HepG2 (cell line): ENCODE data around the gene GAREM2.

Experiments
- EP300 ChIP-seq, 3 experiments: sonication (generic) in 1 of 3; formaldehyde crosslinking in 1 of 3; IDR thresholded peaks; 2 replicates each; pipeline versions ENCODE4 v1.5.1 to v1.6.1; 2011 to 2020; ENCODE audit warnings: low read depth in 2 of 3, low read length in 2 of 3, borderline replicate concordance in 1 of 3, improper control_type of control experiment in 1 of 3, mild to moderate bottlenecking in 1 of 3, missing genetic modification reagents in 1 of 3, moderate library complexity in 1 of 3
- MEF2D ChIP-seq: sonication (generic); formaldehyde crosslinking; IDR thresholded peaks from 2 replicates; pipeline ENCODE4 v1.5.1; 2020; ENCODE audit warnings: mild to moderate bottlenecking, missing genetic modification reagents
- PITX1 ChIP-seq: sonication (generic); formaldehyde crosslinking; IDR thresholded peaks from 2 replicates; pipeline ENCODE4 v1.5.1; 2020; ENCODE audit warnings: mild to moderate bottlenecking, missing genetic modification reagents
- RAD21 ChIP-seq: fragments of 450-650 bp; formaldehyde crosslinking; IDR thresholded peaks from 2 replicates; pipeline ENCODE4 v1.5.0; 2020; ENCODE audit warnings: mild to moderate bottlenecking
- ZC3H13 ChIP-seq: sonication (generic); formaldehyde crosslinking; IDR thresholded peaks from 2 replicates; pipeline ENCODE4 v1.8.1; 2023; ENCODE audit warnings: mild to moderate bottlenecking, missing genetic modification reagents, moderate library complexity
- TF ChIP-seq, protein P1 (sequence below): sonication (generic); formaldehyde crosslinking; IDR thresholded peaks from 2 replicates; pipeline ENCODE4 v1.8.1; 2022; ENCODE audit warnings: low read depth, mild to moderate bottlenecking, missing genetic modification reagents
- TF ChIP-seq, protein P2 (sequence below): sonication (generic); formaldehyde crosslinking; IDR thresholded peaks from 2 replicates; pipeline ENCODE4 v1.4.0; 2020; ENCODE audit warnings: mild to moderate bottlenecking, missing genetic modification reagents
- TF ChIP-seq, protein P3 (sequence below): sonication (generic); formaldehyde crosslinking; IDR thresholded peaks from 2 replicates; pipeline ENCODE4 v1.9.0; 2021; ENCODE audit warnings: missing genetic modification reagents, borderline replicate concordance

DNA sequence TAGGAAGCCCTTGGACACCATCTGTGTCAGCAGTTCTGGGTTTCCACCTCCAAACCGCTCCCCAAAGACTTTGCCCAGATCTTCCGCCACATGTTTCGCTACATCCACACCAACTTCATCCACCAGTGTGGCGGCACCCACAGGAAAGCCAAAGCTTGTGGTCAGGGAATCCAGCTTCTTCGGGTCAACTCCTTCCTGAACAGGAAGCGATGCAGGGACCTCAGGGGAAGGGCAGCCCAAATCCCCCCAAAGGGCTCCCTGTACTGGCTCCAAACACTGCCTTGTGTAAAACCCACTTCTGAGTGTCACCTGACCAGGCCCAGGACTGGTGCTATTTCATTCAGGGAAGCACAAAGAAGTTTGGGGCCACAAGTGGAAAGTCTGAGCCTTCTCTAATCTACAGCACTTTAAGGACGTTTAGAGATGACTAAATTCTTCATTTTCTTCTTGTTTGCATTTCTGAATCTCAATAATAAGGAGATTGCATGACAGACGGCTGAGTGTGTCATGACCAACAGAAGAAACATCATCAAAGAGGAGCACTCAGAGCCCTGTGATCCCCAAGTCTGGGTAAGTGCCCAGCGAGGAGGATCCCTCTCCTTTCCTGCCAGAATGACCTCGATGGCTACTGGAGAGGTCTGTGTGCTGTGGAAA, 20.8 kb downstream of the GAREM2 start:
- TF ChIP-seq, protein P1, sequence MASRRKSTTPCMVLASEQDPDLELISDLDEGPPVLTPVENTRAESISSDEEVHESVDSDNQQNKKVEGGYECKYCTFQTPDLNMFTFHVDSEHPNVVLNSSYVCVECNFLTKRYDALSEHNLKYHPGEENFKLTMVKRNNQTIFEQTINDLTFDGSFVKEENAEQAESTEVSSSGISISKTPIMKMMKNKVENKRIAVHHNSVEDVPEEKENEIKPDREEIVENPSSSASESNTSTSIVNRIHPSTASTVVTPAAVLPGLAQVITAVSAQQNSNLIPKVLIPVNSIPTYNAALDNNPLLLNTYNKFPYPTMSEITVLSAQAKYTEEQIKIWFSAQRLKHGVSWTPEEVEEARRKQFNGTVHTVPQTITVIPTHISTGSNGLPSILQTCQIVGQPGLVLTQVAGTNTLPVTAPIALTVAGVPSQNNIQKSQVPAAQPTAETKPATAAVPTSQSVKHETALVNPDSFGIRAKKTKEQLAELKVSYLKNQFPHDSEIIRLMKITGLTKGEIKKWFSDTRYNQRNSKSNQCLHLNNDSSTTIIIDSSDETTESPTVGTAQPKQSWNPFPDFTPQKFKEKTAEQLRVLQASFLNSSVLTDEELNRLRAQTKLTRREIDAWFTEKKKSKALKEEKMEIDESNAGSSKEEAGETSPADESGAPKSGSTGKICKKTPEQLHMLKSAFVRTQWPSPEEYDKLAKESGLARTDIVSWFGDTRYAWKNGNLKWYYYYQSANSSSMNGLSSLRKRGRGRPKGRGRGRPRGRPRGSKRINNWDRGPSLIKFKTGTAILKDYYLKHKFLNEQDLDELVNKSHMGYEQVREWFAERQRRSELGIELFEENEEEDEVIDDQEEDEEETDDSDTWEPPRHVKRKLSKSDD (CRISPR knock-in tag): no peak
- no peak for TF ChIP-seq RAD21
- no peak for TF ChIP-seq EP300 (IDR thresholded peaks at IDR 0.05; ENCODE audit: low read depth in 2 of 2, low read length in 2 of 2)
- no peak for TF ChIP-seq EP300 (CRISPR knock-in tag; IDR thresholded peaks at IDR 0.05; ENCODE audit: borderline replicate concordance)
- no peak for TF ChIP-seq PITX1
- TF ChIP-seq MEF2D (CRISPR knock-in tag): no peak
- TF ChIP-seq, protein P2, sequence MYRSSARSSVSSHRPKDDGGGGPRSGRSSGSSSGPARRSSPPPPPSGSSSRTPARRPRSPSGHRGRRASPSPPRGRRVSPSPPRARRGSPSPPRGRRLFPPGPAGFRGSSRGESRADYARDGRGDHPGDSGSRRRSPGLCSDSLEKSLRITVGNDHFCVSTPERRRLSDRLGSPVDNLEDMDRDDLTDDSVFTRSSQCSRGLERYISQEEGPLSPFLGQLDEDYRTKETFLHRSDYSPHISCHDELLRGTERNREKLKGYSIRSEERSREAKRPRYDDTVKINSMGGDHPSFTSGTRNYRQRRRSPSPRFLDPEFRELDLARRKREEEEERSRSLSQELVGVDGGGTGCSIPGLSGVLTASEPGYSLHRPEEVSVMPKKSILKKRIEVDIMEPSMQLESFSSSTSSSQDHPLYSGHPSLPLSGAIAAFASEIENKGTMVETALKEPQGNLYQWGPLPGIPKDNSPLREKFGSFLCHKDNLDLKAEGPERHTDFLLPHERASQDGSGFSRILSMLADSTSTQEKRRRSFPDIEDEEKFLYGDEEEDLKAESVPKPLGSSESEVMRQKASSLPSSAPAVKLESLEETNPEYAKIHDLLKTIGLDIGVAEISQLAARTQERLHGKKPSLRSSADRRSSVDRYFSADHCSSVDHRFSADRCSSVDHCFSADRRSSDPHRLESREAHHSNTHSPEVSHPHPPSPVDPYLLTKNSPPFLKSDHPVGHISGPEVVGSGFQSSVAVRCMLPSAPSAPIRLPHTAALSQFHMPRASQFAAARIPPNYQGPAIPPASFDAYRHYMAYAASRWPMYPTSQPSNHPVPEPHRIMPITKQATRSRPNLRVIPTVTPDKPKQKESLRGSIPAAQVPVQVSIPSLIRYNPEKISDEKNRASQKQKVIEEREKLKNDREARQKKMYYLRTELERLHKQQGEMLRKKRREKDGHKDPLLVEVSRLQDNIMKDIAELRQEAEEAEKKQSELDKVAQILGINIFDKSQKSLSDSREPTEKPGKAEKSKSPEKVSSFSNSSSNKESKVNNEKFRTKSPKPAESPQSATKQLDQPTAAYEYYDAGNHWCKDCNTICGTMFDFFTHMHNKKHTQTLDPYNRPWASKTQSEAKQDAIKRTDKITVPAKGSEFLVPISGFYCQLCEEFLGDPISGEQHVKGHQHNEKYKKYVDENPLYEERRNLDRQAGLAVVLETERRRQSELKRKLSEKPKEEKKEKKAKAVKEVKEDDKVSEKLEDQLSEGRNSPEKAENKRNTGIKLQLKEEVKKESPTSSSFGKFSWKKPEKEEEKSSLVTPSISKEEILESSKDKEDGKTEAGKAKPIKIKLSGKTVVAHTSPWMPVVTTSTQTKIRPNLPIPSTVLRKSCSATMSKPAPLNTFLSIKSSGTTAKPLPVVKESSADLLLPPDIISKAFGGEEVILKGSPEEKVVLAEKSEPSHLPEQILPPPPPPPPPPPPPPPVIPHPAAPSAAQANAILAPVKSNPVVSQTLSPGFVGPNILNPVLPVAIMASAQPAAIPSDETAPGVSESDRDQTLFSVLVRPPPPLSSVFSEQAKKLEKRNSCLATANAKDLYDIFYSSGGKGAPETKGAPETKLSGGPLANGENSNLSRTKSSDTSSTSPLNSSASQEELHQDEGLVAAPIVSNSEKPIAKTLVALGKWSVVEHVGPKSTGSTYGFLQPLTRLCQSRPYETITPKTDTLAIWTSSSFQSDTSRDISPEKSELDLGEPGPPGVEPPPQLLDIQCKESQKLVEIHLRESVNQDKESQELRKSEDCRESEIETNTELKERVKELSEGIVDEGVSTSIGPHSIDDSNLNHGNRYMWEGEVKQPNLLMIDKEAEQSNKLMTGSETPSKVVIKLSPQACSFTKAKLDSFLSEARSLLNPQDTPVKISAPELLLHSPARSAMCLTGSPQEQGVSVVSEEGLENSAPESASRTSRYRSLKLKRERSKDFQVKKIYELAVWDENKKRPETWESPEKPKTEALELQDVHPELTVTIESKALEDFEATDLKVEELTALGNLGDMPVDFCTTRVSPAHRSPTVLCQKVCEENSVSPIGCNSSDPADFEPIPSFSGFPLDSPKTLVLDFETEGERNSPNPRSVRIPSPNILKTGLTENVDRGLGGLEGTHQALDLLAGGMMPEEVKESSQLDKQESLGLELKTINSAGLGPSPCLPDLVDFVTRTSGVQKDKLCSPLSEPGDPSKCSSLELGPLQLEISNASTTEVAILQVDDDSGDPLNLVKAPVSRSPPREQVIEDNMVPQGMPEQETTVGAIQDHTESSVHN (CRISPR knock-in tag): no peak
- TF ChIP-seq ZC3H13 (CRISPR knock-in tag): no peak
- TF ChIP-seq, protein P3, sequence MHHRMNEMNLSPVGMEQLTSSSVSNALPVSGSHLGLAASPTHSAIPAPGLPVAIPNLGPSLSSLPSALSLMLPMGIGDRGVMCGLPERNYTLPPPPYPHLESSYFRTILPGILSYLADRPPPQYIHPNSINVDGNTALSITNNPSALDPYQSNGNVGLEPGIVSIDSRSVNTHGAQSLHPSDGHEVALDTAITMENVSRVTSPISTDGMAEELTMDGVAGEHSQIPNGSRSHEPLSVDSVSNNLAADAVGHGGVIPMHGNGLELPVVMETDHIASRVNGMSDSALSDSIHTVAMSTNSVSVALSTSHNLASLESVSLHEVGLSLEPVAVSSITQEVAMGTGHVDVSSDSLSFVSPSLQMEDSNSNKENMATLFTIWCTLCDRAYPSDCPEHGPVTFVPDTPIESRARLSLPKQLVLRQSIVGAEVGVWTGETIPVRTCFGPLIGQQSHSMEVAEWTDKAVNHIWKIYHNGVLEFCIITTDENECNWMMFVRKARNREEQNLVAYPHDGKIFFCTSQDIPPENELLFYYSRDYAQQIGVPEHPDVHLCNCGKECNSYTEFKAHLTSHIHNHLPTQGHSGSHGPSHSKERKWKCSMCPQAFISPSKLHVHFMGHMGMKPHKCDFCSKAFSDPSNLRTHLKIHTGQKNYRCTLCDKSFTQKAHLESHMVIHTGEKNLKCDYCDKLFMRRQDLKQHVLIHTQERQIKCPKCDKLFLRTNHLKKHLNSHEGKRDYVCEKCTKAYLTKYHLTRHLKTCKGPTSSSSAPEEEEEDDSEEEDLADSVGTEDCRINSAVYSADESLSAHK (CRISPR knock-in tag): no peak
